Measurements from ENCODE around the gene ZNF528. TPM values are rescaled to one million over a fixed set of nuclear protein-coding genes. Genes with fewer than 3 reads are reported as not detected.
A peak's percentile ranks its signal among the peaks of the same experiment; 100 is the strongest.

Gene ZNF528
- 10 to 100 TPM; 11.7 to 15.0 TPM for total RNA-seq

- Mint-ChIP-seq H3K9me3 (ENCODE audit: low read depth) (peaks cover 38% of the 10 kb centered on the region), H3K36me3 (peaks cover 65% of the 10 kb centered on the region), H3K4me3 (peak within 1 kb of the TSS; percentile 85)
These were observed at the start of gene ZNF528 for GRCh38 chr19:52397310-52398080. TSS of gene ZNF528 (plus strand) at chr19:52397849. CDS start at chr19:52402014, 4,165 bp downstream.

GRCh38 chr19:52351512-52351911 lies 46.1 kb upstream of the ZNF528 start:
- Mint-ChIP-seq H3K4me3 (no peak overlapping the region), H3K27ac (no peak overlapping the region), H3K36me3 (peaks cover 44% of the 10 kb centered on the region), H3K4me1 (no peaks in the 10 kb centered on the region), H3K9me3 (ENCODE audit: low read depth) (peaks cover 31% of the 10 kb centered on the region), H3K27me3 (no peaks in the 10 kb centered on the region)
- no peak for ATAC-seq
- CTCF ChIA-PET, result no interaction called here
- DNase-seq, result no peak

More at GRCh38 chr19:52397310-52398080, at the start of gene ZNF528:
- no peaks in the 10 kb centered on the region for H3K27me3 Mint-ChIP-seq
- DNase-seq (peak; percentile 97), ATAC-seq (peak; percentile 100)
- H3K27ac Mint-ChIP-seq, result peak within 1 kb of the TSS; percentile 90
- peaks cover 18% of the 10 kb centered on the region for H3K4me1 Mint-ChIP-seq
- CTCF ChIA-PET, result no interaction called here

- Mint-ChIP-seq H3K4me3 (no peak overlapping the region), H3K9me3 (ENCODE audit: low read depth) (peaks cover 26% of the 10 kb centered on the region), H3K36me3 (peaks cover 47% of the 10 kb centered on the region), H3K27ac (no peak overlapping the region), H3K27me3 (no peaks in the 10 kb centered on the region), H3K4me1 (peaks cover 15% of the 10 kb centered on the region)
- DNase-seq (no peak), ATAC-seq (no peak)
- CTCF ChIA-PET, result no interaction called here
These were observed 31.2 kb upstream of the ZNF528 start for GRCh38 chr19:52366414-52366824.

- H3K36me3 Mint-ChIP-seq, result peaks cover 63% of the 10 kb centered on the region
These were observed 27.9 kb upstream of the ZNF528 start, which contains the start of gene ZNF880 for GRCh38 chr19:52369559-52370340. TSS of gene ZNF880 (plus strand) at chr19:52369923. CDS start at chr19:52369966, 43 bp downstream.

GRCh38 chr19:52370341-52370710 lies 27.3 kb upstream of the ZNF528 start:
- ATAC-seq (no peak), DNase-seq (no peak)
- Mint-ChIP-seq H3K27ac (peak overlapping the region; percentile 98), H3K4me1 (peaks cover 17% of the 10 kb centered on the region), H3K27me3 (no peaks in the 10 kb centered on the region), H3K4me3 (peak overlapping the region; percentile 90), H3K36me3 (peaks cover 67% of the 10 kb centered on the region), H3K9me3 (ENCODE audit: low read depth) (peaks cover 34% of the 10 kb centered on the region)
- CTCF ChIA-PET, result no interaction called here

More at GRCh38 chr19:52369559-52370340, 27.9 kb upstream of the ZNF528 start, which contains the start of gene ZNF880:
- ATAC-seq (peak; percentile 99), DNase-seq (peak; percentile 95)
- Mint-ChIP-seq H3K27ac (peak within 1 kb of the TSS; percentile 98), H3K27me3 (no peaks in the 10 kb centered on the region), H3K4me3 (peak within 1 kb of the TSS; percentile 90), H3K9me3 (ENCODE audit: low read depth) (peaks cover 31% of the 10 kb centered on the region), H3K4me1 (peaks cover 17% of the 10 kb centered on the region)
- CTCF ChIA-PET, result interaction anchor here (0.7 to 0.8 kb wide), 2 partner anchors 24 to 130 kb away, joined by 3 read pairs; no protein-coding TSS in a partner anchor

DNA sequence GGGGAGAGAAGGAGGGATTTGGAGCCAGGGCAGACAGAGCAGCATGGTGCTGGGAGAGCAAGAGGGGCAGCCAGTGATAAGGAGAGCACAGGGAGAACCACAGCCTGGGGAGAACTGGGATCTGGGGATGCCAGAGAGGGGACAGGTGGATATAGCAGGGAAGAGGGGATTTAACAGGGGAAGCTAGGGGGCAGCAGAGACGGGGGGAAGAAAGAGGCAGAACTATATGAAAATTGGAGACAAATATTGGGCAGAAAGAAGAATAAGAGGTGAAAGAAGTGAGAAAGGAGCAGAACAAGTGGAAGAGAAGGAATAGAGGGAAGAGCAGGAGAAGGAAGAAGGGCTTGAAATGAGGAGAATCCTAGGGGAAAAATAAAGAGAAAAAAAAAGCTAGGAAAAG lies 6.5 kb upstream of the ZNF528 start:
- no peaks in the 10 kb centered on the region for H3K27me3 Mint-ChIP-seq
- no peak overlapping the region for H3K4me3 Mint-ChIP-seq
- H3K4me1 Mint-ChIP-seq, result no peaks in the 10 kb centered on the region
- H3K36me3 Mint-ChIP-seq, result peaks cover 32% of the 10 kb centered on the region
- no peak for DNase-seq
- H3K27ac Mint-ChIP-seq, result no peak overlapping the region
- no peak for ATAC-seq
- H3K9me3 Mint-ChIP-seq (ENCODE audit: low read depth), result peaks cover 43% of the 10 kb centered on the region
- CTCF ChIA-PET, result interaction anchor here (0.8 kb wide), 1 partner anchor 8 kb away, joined by 3 read pairs; no protein-coding TSS in a partner anchor

DNA sequence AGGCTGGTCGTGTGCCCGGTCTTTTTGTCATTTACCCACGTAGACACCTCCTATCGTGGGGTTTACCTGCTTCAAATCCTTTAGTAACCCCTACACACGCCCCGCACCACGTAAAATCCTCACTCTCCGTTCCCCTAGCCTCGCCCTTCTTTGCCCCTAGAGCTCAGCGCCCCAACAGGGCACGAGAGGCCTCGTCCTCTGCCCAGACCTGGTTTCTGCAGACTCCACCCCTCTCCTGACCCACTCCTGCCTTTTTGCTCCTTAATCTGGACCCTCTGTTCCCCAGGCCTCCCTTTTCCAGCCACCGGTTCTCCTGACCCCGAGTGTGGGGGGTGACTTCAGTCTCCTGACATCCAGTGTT lies 412 bp downstream of the ZNF528 start:
- DNase-seq (peak; percentile 42), ATAC-seq (peak; percentile 55)
- peak overlapping the region; percentile 85 for H3K4me3 Mint-ChIP-seq
- CTCF ChIA-PET, result no interaction called here
- H3K27me3 Mint-ChIP-seq, result no peaks in the 10 kb centered on the region
- H3K9me3 Mint-ChIP-seq (ENCODE audit: low read depth), result peaks cover 38% of the 10 kb centered on the region
- peaks cover 18% of the 10 kb centered on the region for H3K4me1 Mint-ChIP-seq
- H3K36me3 Mint-ChIP-seq, result peaks cover 67% of the 10 kb centered on the region
- peak overlapping the region; percentile 90 for H3K27ac Mint-ChIP-seq

GRCh38 chr19:52410276-52410675 lies 12.6 kb downstream of the ZNF528 start:
- CTCF ChIA-PET, result no interaction called here
- no peak for ATAC-seq
- no peaks in the 10 kb centered on the region for H3K4me1 Mint-ChIP-seq
- peaks cover 34% of the 10 kb centered on the region for H3K9me3 Mint-ChIP-seq (ENCODE audit: low read depth)
- no peak for DNase-seq
- H3K4me3 Mint-ChIP-seq, result no peak overlapping the region
- peaks cover 70% of the 10 kb centered on the region for H3K36me3 Mint-ChIP-seq
- no peaks in the 10 kb centered on the region for H3K27me3 Mint-ChIP-seq
- no peak overlapping the region for H3K27ac Mint-ChIP-seq

- Mint-ChIP-seq H3K4me3 (no peak overlapping the region), H3K27me3 (no peaks in the 10 kb centered on the region), H3K36me3 (peaks cover 19% of the 10 kb centered on the region), H3K4me1 (no peaks in the 10 kb centered on the region), H3K27ac (no peak overlapping the region), H3K9me3 (ENCODE audit: low read depth) (peaks cover 46% of the 10 kb centered on the region)
- DNase-seq (no peak), ATAC-seq (no peak)
- CTCF ChIA-PET, result no interaction called here
These were observed 18.1 kb downstream of the ZNF528 start for GRCh38 chr19:52415711-52416110.

GRCh38 chr19:52428937-52429336 lies 31.3 kb downstream of the ZNF528 start, which contains the start of gene ZNF534:
TSS of gene ZNF534 (plus strand) at chr19:52429148. CDS start at chr19:52431475, 2,327 bp downstream.
- CTCF ChIA-PET, result no interaction called here

GRCh38 chr19:52442179-52442578 lies 44.5 kb downstream of the ZNF528 start:
- Mint-ChIP-seq H3K4me3 (no peak overlapping the region), H3K9me3 (ENCODE audit: low read depth) (peaks cover 38% of the 10 kb centered on the region), H3K36me3 (peaks cover 2% of the 10 kb centered on the region), H3K4me1 (no peaks in the 10 kb centered on the region), H3K27ac (no peak overlapping the region), H3K27me3 (no peaks in the 10 kb centered on the region)
- DNase-seq, result no peak
- CTCF ChIA-PET, result no interaction called here
- no peak for ATAC-seq

More at GRCh38 chr19:52428937-52429336, 31.3 kb downstream of the ZNF528 start, which contains the start of gene ZNF534:
- peaks cover 29% of the 10 kb centered on the region for H3K9me3 Mint-ChIP-seq (ENCODE audit: low read depth)
- H3K27me3 Mint-ChIP-seq, result no peaks in the 10 kb centered on the region
- H3K27ac Mint-ChIP-seq, result no peak within 1 kb of the TSS
- H3K36me3 Mint-ChIP-seq, result peaks cover 7% of the 10 kb centered on the region
- ATAC-seq (no peak), DNase-seq (no peak)
- no peak within 1 kb of the TSS for H3K4me3 Mint-ChIP-seq
- no peaks in the 10 kb centered on the region for H3K4me1 Mint-ChIP-seq

- ATAC-seq (no peak), DNase-seq (no peak)
- H3K36me3 Mint-ChIP-seq, result peaks cover 2% of the 10 kb centered on the region
- CTCF ChIA-PET, result no interaction called here
- H3K4me3 Mint-ChIP-seq, result no peak overlapping the region
- H3K9me3 Mint-ChIP-seq (ENCODE audit: low read depth), result peaks cover 36% of the 10 kb centered on the region
- no peak overlapping the region for H3K27ac Mint-ChIP-seq
- no peaks in the 10 kb centered on the region for H3K27me3 Mint-ChIP-seq
- H3K4me1 Mint-ChIP-seq, result no peaks in the 10 kb centered on the region
These were observed 46.9 kb downstream of the ZNF528 start for GRCh38 chr19:52444506-52444905.

DNA sequence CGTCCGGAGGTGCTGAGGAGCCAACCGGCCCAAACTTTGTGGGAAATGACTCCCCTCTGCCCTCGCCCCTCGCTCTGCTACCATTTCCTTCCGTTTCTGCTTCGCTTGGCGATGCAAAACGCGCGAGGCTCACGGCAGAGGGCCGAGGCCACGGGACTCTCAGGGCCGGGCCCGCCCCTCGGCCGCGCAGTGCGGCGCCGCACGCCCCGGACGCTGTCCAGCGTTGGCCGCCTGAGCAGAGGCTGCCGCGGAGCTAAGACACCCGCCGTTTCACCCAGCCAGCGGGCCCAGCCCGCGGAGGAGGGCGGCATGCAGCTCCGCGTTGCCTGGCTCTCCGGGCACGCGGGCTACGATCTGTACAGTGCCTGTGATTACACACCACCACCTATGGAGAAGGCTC lies 53.6 kb downstream of the ZNF528 start:
- peaks cover 41% of the 10 kb centered on the region for H3K9me3 Mint-ChIP-seq (ENCODE audit: low read depth)
- H3K27ac Mint-ChIP-seq, result no peak overlapping the region
- DNase-seq (no peak), ATAC-seq (no peak)
- peaks cover 29% of the 10 kb centered on the region for H3K36me3 Mint-ChIP-seq
- peaks cover 15% of the 10 kb centered on the region for H3K4me1 Mint-ChIP-seq
- no peak overlapping the region for H3K4me3 Mint-ChIP-seq
- no peaks in the 10 kb centered on the region for H3K27me3 Mint-ChIP-seq
- CTCF ChIA-PET, result no interaction called here
